Smooth muscle cell (in vitro differentiated cells): ENCODE results near the gene FEM1C. TPM values are rescaled to one million over a fixed set of nuclear protein-coding genes. Genes with fewer than 3 reads are reported as not detected.

ENCODE experiments used
- DNase-seq: peaks from one replicate; lab custom pipeline; 2025; ENCODE audit not compliant: unreplicated experiment; lab: John Stamatoyannopoulos, UW
- H2AFZ ChIP-seq: fragments of 200-600 bp; sonication (generic); 2 replicates; pipeline ENCODE4 v1.6.0; 2016; ENCODE audit warnings: antibody characterized with exemption, low read depth, mild to moderate bottlenecking
- H3F3A ChIP-seq: fragments of 200-600 bp; sonication (generic); 2 replicates; pipeline ENCODE4 v1.6.0; 2017; ENCODE audit warnings: antibody characterized with exemption, low read depth
- H3K27ac ChIP-seq: fragments of 200-600 bp; sonication (generic); 2 replicates; pipeline ENCODE4 v1.5.1; 2016; ENCODE audit warnings: low read depth, mild to moderate bottlenecking
- H3K27me3 ChIP-seq: fragments of 200-600 bp; sonication (generic); 2 replicates; pipeline ENCODE4 v1.6.1; 2016; ENCODE audit warnings: low read depth, mild to moderate bottlenecking
- H3K36me3 ChIP-seq: fragments of 200-600 bp; sonication (generic); 2 replicates; pipeline ENCODE4 v1.5.1; 2016; ENCODE audit warnings: low read depth
- H3K4me1 ChIP-seq: fragments of 200-600 bp; sonication (generic); 2 replicates; pipeline ENCODE4 v1.5.1; 2016; ENCODE audit warnings: low read depth
- H3K4me2 ChIP-seq: fragments of 200-600 bp; sonication (generic); 2 replicates; pipeline ENCODE4 v1.6.0; 2016; ENCODE audit warnings: mild to moderate bottlenecking
- H3K4me3 ChIP-seq: fragments of 200-600 bp; sonication (generic); 2 replicates; pipeline ENCODE4 v1.5.1; 2016; ENCODE audit warnings: mild to moderate bottlenecking
- H3K79me2 ChIP-seq: fragments of 200-600 bp; sonication (generic); 2 replicates; pipeline ENCODE4 v1.6.0; 2016; ENCODE audit warnings: low read depth, mild to moderate bottlenecking
- H3K9ac ChIP-seq: fragments of 200-600 bp; sonication (generic); 2 replicates; pipeline ENCODE4 v1.6.0; 2016; ENCODE audit warnings: low read depth
- H3K9me3 ChIP-seq: fragments of 200-600 bp; sonication (generic); replicated peaks from 2 replicates; pipeline ENCODE4 v1.5.1; 2016; ENCODE audit warnings: low read depth
- H4K20me1 ChIP-seq: fragments of 200-600 bp; sonication (generic); 2 replicates; pipeline ENCODE4 v1.6.0; 2016; ENCODE audit warnings: low read depth
- WGBS: methylation state at CpG from one replicate; pipeline ENCODE4 v1.1.7; 2016; ENCODE audit warnings: low lambda C conversion rate; 5-methylcytosine and 5-hydroxymethylcytosine counted together
- polyA plus RNA-seq: library from polyadenylated mRNA; unstranded; fragments of >200 nt; fragmentation: Nextera tagmentation; extraction: Ambion mirVana; gene quantifications from 2 replicates; pipeline ENCODE4 v1.2.1, GENCODE V29; 2016
- total RNA-seq: library from RNA; depleted of rRNA; stranded (reverse); fragments of >200 nt; gene quantifications from 2 replicates; pipeline ENCODE4 v1.2.3, GENCODE V29; 2014
- TF ChIP-seq, protein P1 (sequence below): fragments of 200-600 bp; sonication (generic); IDR thresholded peaks from 2 replicates; pipeline ENCODE4 v1.5.1; 2017; ENCODE audit warnings: borderline replicate concordance, mild to moderate bottlenecking, antibody characterized with exemption; ENCODE audit not compliant: insufficient read depth, poor library complexity, severe bottlenecking

FEM1C gene, protein sequence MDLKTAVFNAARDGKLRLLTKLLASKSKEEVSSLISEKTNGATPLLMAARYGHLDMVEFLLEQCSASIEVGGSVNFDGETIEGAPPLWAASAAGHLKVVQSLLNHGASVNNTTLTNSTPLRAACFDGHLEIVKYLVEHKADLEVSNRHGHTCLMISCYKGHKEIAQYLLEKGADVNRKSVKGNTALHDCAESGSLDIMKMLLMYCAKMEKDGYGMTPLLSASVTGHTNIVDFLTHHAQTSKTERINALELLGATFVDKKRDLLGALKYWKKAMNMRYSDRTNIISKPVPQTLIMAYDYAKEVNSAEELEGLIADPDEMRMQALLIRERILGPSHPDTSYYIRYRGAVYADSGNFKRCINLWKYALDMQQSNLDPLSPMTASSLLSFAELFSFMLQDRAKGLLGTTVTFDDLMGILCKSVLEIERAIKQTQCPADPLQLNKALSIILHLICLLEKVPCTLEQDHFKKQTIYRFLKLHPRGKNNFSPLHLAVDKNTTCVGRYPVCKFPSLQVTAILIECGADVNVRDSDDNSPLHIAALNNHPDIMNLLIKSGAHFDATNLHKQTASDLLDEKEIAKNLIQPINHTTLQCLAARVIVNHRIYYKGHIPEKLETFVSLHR
- 31.7 and 35.7 TPM in 2 replicates for total RNA-seq
- 5.9 and 7.8 TPM in 2 replicates for polyA plus RNA-seq

DNA sequence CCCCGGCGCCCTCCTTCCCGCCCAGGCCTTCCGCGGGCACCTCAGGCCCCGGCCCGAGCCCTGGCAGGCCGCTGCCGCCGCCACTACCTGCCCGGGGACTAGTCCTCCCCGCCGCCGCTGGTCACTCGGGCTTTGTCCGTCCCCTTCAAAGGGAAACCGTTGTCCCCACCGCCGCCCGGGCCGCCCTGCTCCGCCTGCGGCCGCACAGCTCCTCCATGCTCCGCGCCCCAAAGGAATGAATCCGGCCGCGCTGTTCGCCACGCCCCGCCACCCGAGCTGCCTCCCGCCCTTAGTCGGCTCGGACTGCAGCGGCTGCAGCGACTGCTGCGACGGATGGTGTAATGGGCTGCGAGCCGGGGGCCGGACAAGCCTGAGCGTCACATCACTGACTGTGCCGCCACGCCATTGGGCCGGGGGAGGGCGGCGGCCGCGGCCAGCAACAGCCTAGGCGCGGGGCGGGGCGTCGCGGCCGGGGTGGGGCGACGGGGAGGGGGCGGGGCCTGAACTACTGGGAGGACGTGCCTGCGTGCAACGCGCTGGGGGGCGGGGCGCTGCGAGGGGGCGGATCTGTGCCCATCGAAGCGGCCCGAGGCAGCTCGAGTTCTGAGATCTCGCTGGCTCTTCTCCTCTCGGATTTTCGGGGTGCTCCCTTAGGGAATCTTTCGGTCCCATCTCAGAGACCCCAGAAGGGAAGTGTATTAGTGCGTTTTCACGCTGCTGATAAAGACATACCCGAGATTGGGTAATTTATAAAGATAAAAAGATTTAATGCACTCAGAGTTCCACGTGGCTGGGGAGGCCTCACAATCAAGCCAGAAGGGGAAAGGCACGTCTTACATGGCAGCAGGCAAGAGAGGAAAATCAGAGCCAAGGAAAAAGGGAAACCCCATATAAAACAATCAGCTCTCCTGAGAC lies at the start of gene FEM1C:
FEM1C (minus strand) TSS at position 340 of the 915 bp plus-strand sequence. CDS start 1,282 bp downstream, outside the sequence.
- H3K9ac ChIP-seq = peak within 1 kb of the TSS; percentile 94
- H3K27me3 ChIP-seq = no peaks in the 10 kb centered on the region
- H3K9me3 ChIP-seq = no peaks in the 10 kb centered on the region
- no peaks in the 10 kb centered on the region for H3F3A ChIP-seq
- peaks cover 41% of the 10 kb centered on the region for H4K20me1 ChIP-seq
- H3K4me3 ChIP-seq = peak within 1 kb of the TSS; percentile 96
- peaks cover 42% of the 10 kb centered on the region for H3K79me2 ChIP-seq
- DNase-seq = peak; percentile 95
- 1% methylated on average over 80 of the region's 82 CpGs for WGBS
- H3K36me3 ChIP-seq = no peaks in the 10 kb centered on the region
- TF ChIP-seq, protein P1, sequence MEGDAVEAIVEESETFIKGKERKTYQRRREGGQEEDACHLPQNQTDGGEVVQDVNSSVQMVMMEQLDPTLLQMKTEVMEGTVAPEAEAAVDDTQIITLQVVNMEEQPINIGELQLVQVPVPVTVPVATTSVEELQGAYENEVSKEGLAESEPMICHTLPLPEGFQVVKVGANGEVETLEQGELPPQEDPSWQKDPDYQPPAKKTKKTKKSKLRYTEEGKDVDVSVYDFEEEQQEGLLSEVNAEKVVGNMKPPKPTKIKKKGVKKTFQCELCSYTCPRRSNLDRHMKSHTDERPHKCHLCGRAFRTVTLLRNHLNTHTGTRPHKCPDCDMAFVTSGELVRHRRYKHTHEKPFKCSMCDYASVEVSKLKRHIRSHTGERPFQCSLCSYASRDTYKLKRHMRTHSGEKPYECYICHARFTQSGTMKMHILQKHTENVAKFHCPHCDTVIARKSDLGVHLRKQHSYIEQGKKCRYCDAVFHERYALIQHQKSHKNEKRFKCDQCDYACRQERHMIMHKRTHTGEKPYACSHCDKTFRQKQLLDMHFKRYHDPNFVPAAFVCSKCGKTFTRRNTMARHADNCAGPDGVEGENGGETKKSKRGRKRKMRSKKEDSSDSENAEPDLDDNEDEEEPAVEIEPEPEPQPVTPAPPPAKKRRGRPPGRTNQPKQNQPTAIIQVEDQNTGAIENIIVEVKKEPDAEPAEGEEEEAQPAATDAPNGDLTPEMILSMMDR = no peak
- H2AFZ ChIP-seq = peak within 1 kb of the TSS; percentile 84
- peak within 1 kb of the TSS; percentile 88 for H3K4me2 ChIP-seq
- peaks cover 35% of the 10 kb centered on the region for H3K4me1 ChIP-seq
- peak within 1 kb of the TSS; percentile 93 for H3K27ac ChIP-seq

DNA sequence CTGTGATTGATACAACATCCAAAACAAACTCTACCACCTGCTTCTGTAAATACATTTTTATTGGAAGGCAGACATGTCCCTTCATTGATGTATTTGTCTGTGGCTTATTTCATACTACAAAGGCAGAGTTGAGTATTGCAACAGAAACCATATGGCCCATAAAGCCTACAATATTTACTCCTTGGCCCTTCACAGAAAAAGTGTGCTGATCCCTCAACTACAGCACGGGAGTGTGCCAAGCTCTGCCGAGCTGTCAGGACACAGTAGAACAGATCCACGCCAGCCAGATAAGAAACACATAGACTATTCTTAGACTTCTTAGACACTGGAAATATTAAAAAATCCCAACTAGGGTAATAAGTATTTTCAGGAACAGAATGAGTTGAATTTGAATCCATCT lies 44.5 kb upstream of the FEM1C start:
- Histone ChIP-seq H2AFZ (no peak overlapping the region), H3K4me2 (no peak overlapping the region), H3K9me3 (no peaks in the 10 kb centered on the region), H3K4me3 (no peak overlapping the region), H3K27ac (no peak overlapping the region), H4K20me1 (peaks cover 77% of the 10 kb centered on the region), H3F3A (peaks cover 4% of the 10 kb centered on the region), H3K4me1 (no peaks in the 10 kb centered on the region), H3K27me3 (no peaks in the 10 kb centered on the region), H3K36me3 (no peaks in the 10 kb centered on the region), H3K9ac (no peak overlapping the region), H3K79me2 (peaks cover 32% of the 10 kb centered on the region)
- TF ChIP-seq, protein P1 = no peak
- no peak for DNase-seq
- WGBS = 41% methylated on average over 3 of the region's 3 CpGs

DNA sequence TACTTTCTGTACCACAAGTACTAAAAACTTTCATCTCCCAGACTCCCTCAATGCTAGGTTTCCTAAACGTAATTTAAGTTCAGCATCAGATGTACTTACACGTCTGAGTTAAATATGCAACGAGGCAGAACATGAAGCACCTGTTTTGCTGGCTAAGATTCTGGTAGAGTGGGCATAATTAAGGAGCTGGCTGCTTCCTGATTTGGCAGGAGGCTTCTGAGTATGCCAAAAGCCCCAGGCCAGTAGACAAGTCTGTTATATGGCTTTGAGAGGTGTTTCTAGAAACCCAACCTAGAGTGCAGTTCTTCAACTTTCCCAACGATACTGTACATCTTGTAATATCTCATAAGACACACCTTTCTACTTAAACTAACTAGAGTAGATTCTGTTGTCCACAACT lies 44.1 kb upstream of the FEM1C start:
- Histone ChIP-seq H3K9ac (no peak overlapping the region), H4K20me1 (peaks cover 73% of the 10 kb centered on the region), H3K4me3 (no peak overlapping the region), H3F3A (peaks cover 4% of the 10 kb centered on the region), H3K79me2 (peaks cover 28% of the 10 kb centered on the region), H3K4me2 (no peak overlapping the region), H3K27me3 (no peaks in the 10 kb centered on the region), H2AFZ (no peak overlapping the region), H3K9me3 (no peaks in the 10 kb centered on the region), H3K36me3 (no peaks in the 10 kb centered on the region), H3K27ac (no peak overlapping the region), H3K4me1 (peaks cover 2% of the 10 kb centered on the region)
- TF ChIP-seq, protein P1 = no peak
- DNase-seq = no peak
- WGBS = 83% methylated on average over 4 of the region's 4 CpGs
